SH-SY5Y (cell line): Measurements from ENCODE around the gene IPCEF1.

Source experiments
- GATA2 ChIP-seq: IDR thresholded peaks from 2 replicates; pipeline ENCODE4 v1.6.1; 2011; ENCODE audit warnings: mild to moderate bottlenecking, low read depth, low read length
- GATA3 ChIP-seq: IDR thresholded peaks from 2 replicates; pipeline ENCODE4 v1.6.1; 2011; ENCODE audit warnings: low read depth, mild to moderate bottlenecking, low read length, moderate library complexity

Gene IPCEF1

DNA sequence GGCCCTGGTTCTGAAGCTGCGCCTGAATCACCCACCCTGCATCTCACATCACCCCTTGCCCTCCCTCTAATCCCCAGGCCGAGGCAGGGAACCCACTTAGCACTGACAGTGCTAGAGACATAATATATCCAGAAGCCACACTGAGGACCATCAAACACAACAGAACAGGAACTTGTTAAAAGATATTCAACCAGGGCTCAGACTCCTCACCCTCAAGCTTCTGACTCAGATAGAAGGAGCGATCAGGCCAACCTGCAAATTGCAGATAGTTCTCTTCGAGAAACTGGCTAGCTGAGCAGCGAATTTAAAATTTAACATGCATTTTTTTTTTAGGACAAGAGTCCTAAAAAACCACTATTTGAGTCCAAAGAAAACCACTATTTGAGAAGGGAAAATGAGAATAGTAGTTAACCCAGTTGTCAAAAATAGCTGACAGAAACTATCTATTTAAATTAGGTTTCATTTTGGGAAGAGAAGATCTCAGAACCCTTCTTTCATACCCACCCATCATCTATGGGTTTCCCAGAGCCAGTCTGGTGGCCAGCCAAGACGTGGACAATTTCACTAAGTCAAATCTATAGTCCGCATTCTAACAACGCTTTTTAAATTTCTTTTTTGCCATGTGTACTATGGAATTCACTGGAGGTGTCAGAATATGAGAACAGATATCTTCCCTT is 222.0 kb downstream of the IPCEF1 start:
- TF ChIP-seq GATA2, result no peak
- no peak for TF ChIP-seq GATA3

DNA sequence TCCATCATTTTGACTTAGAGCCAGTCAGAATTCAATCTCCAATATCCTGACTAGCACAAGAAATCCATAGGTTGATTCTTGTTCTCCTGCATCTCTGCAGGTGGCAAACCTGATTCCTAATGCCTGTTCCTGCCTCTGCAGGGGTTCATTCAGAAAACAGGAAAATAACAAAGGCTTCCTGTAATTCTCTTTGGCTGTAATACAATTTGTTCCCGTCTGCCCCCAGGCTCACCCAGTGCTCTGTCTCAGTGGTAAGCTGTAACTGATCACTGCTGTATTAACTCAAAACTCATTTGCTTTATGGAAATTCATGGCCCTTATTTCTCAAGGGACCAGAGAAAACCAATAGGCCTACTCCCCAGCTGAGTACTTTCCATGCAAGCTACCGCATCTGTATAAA is 228.9 kb downstream of the IPCEF1 start:
- TF ChIP-seq GATA2 (no peak), GATA3 (no peak)

DNA sequence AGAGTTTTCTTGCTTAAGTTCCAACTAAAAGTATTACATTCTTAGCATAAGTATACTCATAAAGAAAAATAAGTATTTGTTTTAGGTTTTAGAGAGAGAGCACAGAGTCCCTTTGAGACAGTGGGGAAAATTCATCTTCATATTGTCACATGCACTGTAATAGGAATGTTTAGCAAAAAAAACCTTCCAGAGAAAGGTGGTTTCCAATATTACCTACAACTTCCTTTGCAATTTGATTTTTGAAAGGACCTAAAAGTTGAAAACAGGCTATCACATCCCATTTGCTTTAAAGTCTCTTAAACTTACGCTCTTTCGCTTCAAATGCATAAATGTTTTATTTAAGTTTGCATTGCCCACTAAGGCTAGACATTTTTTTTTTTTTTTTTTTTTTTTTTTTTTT is 231.2 kb downstream of the IPCEF1 start:
- TF ChIP-seq GATA3 (no peak), GATA2 (no peak)

DNA sequence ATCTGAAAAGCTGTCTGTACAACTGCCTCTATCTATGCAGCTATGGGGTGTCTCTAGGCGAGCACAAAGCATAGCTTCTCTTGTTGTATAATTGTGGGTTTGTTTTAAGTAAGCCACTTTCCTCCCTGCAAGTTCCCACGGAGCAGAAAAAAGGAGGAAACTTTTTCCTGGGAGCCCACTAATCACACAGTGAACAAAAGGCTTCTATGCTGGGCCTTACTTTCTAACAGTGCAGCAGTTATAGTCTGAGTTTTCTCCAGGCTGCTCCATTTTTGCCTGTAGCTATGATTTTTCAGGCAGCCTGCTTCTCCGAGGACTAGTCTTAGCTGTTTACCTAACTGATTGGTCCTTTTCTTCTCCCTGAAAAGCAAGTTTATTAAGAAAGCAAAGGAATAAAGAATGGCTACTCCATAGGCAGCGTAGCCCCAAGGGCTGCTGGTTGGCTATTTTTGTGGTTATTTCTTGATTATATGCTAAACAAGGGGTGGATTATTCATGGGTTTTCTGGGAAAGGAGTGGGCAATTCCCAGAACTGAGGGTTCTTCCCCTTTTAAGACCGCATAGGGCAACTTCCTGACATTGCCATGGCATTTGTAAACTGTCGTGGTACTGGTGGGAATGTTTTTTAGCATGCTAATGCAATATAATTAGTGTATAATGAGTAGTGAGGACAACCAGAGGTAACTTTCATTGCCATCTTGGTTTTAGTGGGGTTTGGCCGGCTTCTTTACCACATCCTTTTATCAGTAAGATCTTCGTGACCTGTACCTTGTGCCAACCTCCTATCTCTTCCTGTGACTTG is 233.2 kb downstream of the IPCEF1 start:
- no peak for TF ChIP-seq GATA3
- no peak for TF ChIP-seq GATA2

DNA sequence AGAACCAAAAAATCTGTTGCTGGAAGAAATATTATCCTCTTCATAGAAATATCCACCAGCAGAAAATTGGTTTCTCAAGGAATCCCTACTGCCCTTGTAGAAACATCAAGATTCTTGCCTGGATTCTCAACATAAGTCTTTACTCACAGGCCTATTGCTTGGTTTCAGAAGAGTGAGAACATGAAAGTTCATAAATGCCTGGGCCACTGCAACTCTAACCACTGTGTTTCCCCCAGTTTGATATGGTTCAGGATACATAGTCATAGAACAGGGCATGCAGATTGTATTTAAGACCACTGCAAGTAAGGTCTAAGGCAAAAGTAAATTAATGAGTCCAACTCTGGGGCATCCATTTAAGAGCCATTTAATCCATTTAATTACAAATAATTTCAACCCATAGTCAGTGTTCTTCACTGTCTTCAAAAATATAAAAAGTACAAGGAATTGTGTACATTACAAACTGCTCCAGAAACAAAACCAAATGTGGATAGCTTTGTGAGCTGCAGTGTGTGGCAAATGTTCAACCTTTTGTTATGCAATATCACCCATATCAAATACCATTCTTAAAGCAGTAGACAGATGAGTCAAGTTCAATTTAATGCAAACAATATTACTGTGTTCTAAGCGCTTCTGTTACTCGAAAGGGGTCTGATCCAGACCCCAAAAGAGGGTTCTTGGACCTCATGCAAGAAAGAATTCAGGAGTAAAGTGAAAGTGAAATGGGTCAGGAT is 234.2 kb downstream of the IPCEF1 start:
- no peak for TF ChIP-seq GATA3
- no peak for TF ChIP-seq GATA2

DNA sequence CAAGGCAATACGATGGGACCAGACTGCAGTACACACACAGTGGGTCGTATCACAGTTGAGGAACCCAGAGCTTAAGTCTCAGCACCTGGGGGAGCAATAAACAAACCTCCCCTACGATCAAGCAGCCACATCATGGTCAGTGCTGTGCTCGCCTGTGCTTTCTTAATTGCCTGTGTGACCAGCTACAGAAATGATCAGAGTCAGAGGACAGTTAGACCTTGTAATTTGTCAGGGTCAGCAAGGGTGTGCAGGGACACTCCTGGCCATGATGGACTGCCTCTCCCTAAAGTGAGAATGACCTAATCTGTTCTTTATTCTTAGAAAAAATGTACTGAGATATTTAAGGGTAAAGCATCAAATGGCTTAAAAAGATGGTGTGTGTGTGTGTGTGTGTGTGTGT is 239.1 kb downstream of the IPCEF1 start:
- TF ChIP-seq GATA2, result no peak

DNA sequence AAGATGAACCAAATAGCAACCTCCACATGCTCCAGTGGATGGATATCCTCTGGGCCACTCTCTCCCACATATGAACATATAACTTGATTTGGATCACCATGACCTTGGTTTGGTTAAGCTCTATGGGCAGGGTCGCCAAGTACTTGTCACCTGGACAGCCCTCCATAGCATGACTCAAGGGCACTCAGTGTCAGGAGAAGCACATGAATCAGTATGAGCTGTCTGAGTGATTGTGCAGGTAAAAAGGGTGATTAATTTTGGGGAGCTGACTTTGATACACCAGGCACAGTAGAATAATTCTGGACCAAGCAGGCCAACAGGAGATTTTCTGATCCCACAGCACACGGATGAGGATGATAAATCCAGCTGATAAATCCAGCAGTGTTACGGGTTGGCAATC is 243.2 kb downstream of the IPCEF1 start:
- TF ChIP-seq GATA3 (no peak), GATA2 (no peak)

DNA sequence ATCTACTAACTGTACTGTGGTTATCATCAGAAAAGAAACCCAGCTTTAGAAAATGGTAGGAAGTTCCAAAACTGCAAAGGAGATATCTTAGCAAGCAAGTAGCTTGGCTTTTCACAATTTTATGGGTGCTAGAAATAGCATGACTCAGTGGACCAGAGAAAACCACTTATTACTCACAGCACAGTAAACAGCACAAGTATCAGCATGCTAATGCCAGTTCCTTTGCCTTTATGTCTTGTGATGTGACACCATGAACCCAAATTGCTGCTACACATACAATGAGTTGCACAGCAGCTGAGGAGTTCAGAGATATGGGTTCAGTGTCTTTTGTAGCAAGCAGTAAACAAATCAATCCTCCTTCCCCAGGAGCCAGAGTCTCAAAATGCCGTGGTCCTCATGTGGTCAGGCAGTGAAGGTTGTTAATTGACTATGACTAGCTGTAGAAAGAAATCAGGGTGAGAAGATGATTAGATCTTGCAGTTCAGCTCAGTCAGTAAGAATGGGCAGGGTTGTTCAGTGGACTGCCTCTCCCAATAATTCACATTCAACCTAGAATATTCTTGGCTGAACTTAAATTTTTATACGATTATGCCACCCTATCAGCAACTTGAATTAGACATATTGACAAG is 244.3 kb downstream of the IPCEF1 start:
- TF ChIP-seq GATA2 (no peak), GATA3 (no peak)

DNA sequence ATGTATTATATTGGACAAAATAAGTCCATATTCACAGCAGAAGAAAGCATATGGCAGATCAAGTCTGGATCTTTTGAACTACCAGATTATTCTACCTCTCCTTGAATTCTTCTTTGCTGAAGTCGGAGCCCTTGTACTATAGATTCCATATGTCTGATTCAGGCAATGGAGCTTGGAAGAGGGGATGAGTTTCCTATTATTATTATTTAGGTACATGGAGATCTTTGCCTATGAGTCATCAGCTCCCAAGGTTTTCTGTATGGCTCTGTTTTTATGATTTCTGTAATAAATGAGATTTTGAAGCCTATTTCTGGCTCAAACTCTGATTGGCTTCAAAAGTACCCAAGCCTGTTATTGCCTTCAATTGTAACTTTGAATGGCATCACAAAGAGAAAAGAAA is 245.6 kb downstream of the IPCEF1 start:
- TF ChIP-seq GATA2, result no peak
- TF ChIP-seq GATA3, result no peak

DNA sequence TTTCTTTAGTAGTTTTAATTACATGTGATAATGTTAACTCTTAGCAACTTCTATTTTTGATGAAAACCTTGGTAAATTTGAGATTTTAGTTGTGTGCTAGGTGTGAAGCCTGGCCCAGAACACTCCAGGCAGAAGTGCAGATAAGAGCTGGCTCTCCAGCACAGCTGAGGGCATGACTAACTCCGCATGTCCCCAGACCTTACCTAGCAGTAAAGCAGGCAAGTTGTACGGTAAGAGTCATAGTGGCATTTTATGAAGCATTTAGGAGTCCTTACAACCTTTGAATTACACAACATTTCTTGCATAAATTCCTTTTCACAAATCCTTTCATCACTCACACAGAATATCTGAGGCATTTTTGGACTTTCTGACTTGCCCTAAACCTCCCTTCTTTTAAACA is 250.4 kb downstream of the IPCEF1 start:
- no peak for TF ChIP-seq GATA3
- TF ChIP-seq GATA2, result no peak
